SK-N-SH (cell line): Measurements from ENCODE around the gene KYAT1. TPM values are rescaled to one million over a fixed set of nuclear protein-coding genes. Genes with fewer than 3 reads are reported as not detected.

ENCODE experiments used
- CTCF ChIA-PET: fragments of 300-600, 350-600 bp; formaldehyde crosslinking; extraction: SDS; loops from one replicate; lab custom pipeline; 2021; lab: Yijun Ruan, JAX
- POLR2A ChIA-PET: fragments of 350-600 bp; sonication (Branson Sonifier 250); formaldehyde crosslinking; extraction: SDS; loops from one replicate; lab custom pipeline; 2020; ENCODE audit warnings: antibody characterized with exemption, inconsistent platforms; lab: Yijun Ruan, JAX
- DNase-seq: peaks from one replicate; pipeline ENCODE4 v3.0.0; 2012
- H2AFZ ChIP-seq: fragments of 200-600 bp; sonication (generic); 2 replicates; pipeline ENCODE4 v1.8.1; 2016; ENCODE audit warnings: antibody characterized with exemption, mild to moderate bottlenecking, low read depth
- H3F3A ChIP-seq: fragments of 200-600 bp; sonication (generic); replicated peaks from 2 replicates; pipeline ENCODE3; 2016; ENCODE audit warnings: antibody characterized with exemption, mild to moderate bottlenecking; ENCODE audit not compliant: insufficient read depth
- H3K27ac ChIP-seq, 2 experiments: fragments of 200-500 bp in 1 of 2; fragments of 200-600 bp in 1 of 2; sonication (Bioruptor generic) in 1 of 2; sonication (generic), shearing (Covaris generic) in 1 of 2; 2 replicates each; pipeline versions ENCODE4 v1.5.1 to v1.6.1; 2014 to 2016; ENCODE audit warnings: low read depth in 2 of 2, inconsistent platforms in 1 of 2, low read length in 1 of 2, mild to moderate bottlenecking in 1 of 2, mixed read lengths in 1 of 2
- H3K27me3 ChIP-seq: fragments of 200-600 bp; sonication (generic), shearing (Covaris generic); 2 replicates; pipeline ENCODE4 v1.6.1; 2016; ENCODE audit warnings: mixed run types; ENCODE audit not compliant: insufficient read depth
- H3K36me3 ChIP-seq, 2 experiments: fragments of 200-500 bp in 1 of 2; fragments of 200-600 bp in 1 of 2; sonication (Bioruptor generic) in 1 of 2; sonication (generic) in 1 of 2; replicated peaks in 1 of 2; 2 replicates each; pipeline versions ENCODE3 to v1.5.1; 2014 to 2016; ENCODE audit warnings: low read length in 1 of 2, mild to moderate bottlenecking in 1 of 2; ENCODE audit not compliant: insufficient read depth in 2 of 2, control insufficient read depth in 1 of 2
- H3K4me1 ChIP-seq, 2 experiments: fragments of 200-500 bp in 1 of 2; fragments of 200-600 bp in 1 of 2; sonication (Bioruptor generic) in 1 of 2; sonication (generic), shearing (Covaris generic) in 1 of 2; 2 replicates each; pipeline versions ENCODE4 v1.5.1 to v1.6.1; 2014 to 2016; ENCODE audit warnings: low read depth in 1 of 2, low read length in 1 of 2, mixed run types in 1 of 2; ENCODE audit not compliant: insufficient read depth in 2 of 2, control insufficient read depth in 1 of 2
- H3K4me2 ChIP-seq: fragments of 200-600 bp; sonication (generic), shearing (Covaris generic); 2 replicates; pipeline ENCODE4 v1.6.1; 2017; ENCODE audit warnings: mixed run types
- H3K4me3 ChIP-seq, 2 experiments: fragments of 200-500 bp in 1 of 2; fragments of 200-600 bp in 1 of 2; sonication (Bioruptor generic) in 1 of 2; sonication (generic), shearing (Covaris generic) in 1 of 2; 2 replicates each; pipeline versions ENCODE4 v1.5.1 to v1.8.1; 2014 to 2016; ENCODE audit warnings: low read depth in 2 of 2, inconsistent platforms in 1 of 2, low read length in 1 of 2, mild to moderate bottlenecking in 1 of 2, mixed read lengths in 1 of 2, moderate library complexity in 1 of 2
- H3K79me2 ChIP-seq: fragments of 200-600 bp; sonication (generic); 2 replicates; pipeline ENCODE4 v1.8.1; 2017; ENCODE audit warnings: mild to moderate bottlenecking; ENCODE audit not compliant: insufficient read depth
- H3K9ac ChIP-seq: fragments of 200-600 bp; sonication (generic); 2 replicates; pipeline ENCODE4 v1.6.1; 2017; ENCODE audit warnings: mixed run types
- H3K9me2 ChIP-seq: fragments of 200-600 bp; sonication (generic); 2 replicates; pipeline ENCODE4 v1.6.1; 2017; ENCODE audit warnings: mixed run types
- H3K9me3 ChIP-seq: fragments of 200-600 bp; sonication (generic); 2 replicates; pipeline ENCODE4 v1.6.1; 2017; ENCODE audit warnings: mixed run types, mild to moderate bottlenecking, moderate library complexity
- H4K20me1 ChIP-seq: fragments of 200-600 bp; sonication (generic); 2 replicates; pipeline ENCODE4 v1.6.1; 2017; ENCODE audit warnings: mild to moderate bottlenecking, mixed run types; ENCODE audit not compliant: insufficient read depth
- EP300 ChIP-seq, 2 experiments: IDR thresholded peaks; 2 replicates each; pipeline versions ENCODE4 v1.4.0 to v1.6.1; 2012; ENCODE audit warnings: borderline replicate concordance in 1 of 2, low read depth in 1 of 2, low read length in 1 of 2
- FOXM1 ChIP-seq: IDR thresholded peaks from 2 replicates; pipeline ENCODE4 v1.4.0; 2012; ENCODE audit warnings: low read depth, mild to moderate bottlenecking
- GATA2 ChIP-seq: sonication (generic); formaldehyde crosslinking; IDR thresholded peaks from 2 replicates; pipeline ENCODE4 v1.5.0; 2020; ENCODE audit warnings: mild to moderate bottlenecking, missing genetic modification reagents
- IRF3 ChIP-seq: fragments of 150-350 bp; IDR thresholded peaks from 2 replicates; pipeline ENCODE4 v1.6.1; 2016; ENCODE audit warnings: mild to moderate bottlenecking, low read depth, low read length
- JUND ChIP-seq: IDR thresholded peaks from 2 replicates; pipeline ENCODE4 v1.4.0; 2012
- MEF2A ChIP-seq: IDR thresholded peaks from 2 replicates; pipeline ENCODE4 v1.4.0; 2012; ENCODE audit warnings: low read depth, borderline replicate concordance
- NFIC ChIP-seq: IDR thresholded peaks from 2 replicates; pipeline ENCODE4 v1.4.0; 2012; ENCODE audit warnings: borderline replicate concordance
- NRF1 ChIP-seq: IDR thresholded peaks from 2 replicates; pipeline ENCODE4 v1.6.1; 2012; ENCODE audit warnings: low read depth, mild to moderate bottlenecking, low read length
- PBX3 ChIP-seq: IDR thresholded peaks from 2 replicates; pipeline ENCODE4; 2012
- POLR2AphosphoS5 ChIP-seq: IDR thresholded peaks from 2 replicates; pipeline ENCODE4 v1.6.1; 2012; ENCODE audit warnings: low read depth, low read length
- RCOR1 ChIP-seq: fragments of 150-350 bp; IDR thresholded peaks from 2 replicates; pipeline ENCODE4 v1.6.1; 2017; ENCODE audit warnings: antibody characterized with exemption, low read length
- RFX5 ChIP-seq: IDR thresholded peaks from 2 replicates; pipeline ENCODE4 v1.6.1; 2012; ENCODE audit warnings: mild to moderate bottlenecking, improper control_type of control experiment, low read length
- RXRA ChIP-seq: IDR thresholded peaks from 2 replicates; pipeline ENCODE4 v1.4.0; 2012; ENCODE audit warnings: low read depth, mild to moderate bottlenecking, borderline replicate concordance
- SMC3 ChIP-seq: IDR thresholded peaks from 2 replicates; pipeline ENCODE4 v1.6.1; 2012; ENCODE audit warnings: low read depth, low read length, improper control_type of control experiment
- TAF1 ChIP-seq: IDR thresholded peaks from 2 replicates; pipeline ENCODE4 v1.6.1; 2012; ENCODE audit warnings: low read depth, mild to moderate bottlenecking, low read length, moderate library complexity, borderline replicate concordance
- TEAD4 ChIP-seq: IDR thresholded peaks from 2 replicates; pipeline ENCODE4 v1.4.0; 2012; ENCODE audit warnings: mild to moderate bottlenecking, borderline replicate concordance; ENCODE audit not compliant: insufficient read depth
- YY1 ChIP-seq: IDR thresholded peaks from 2 replicates; pipeline ENCODE4 v1.4.0; 2012; ENCODE audit warnings: low read depth, mild to moderate bottlenecking
- WGBS: methylation state at CpG from one replicate; pipeline ENCODE4 v1.1.6; 2017; ENCODE audit warnings: low lambda C conversion rate; 5-methylcytosine and 5-hydroxymethylcytosine counted together
- polyA plus RNA-seq, 3 experiments: library from polyadenylated mRNA; depleted of rRNA; stranded (reverse); fragments of >200 nt; gene quantifications; 2 replicates each; pipeline ENCODE4 v1.2.3, GENCODE V29; 2012
- TF ChIP-seq, protein P1 (sequence below): fragments of 150-350 bp; IDR thresholded peaks from 2 replicates; pipeline ENCODE4 v1.6.1; 2017; ENCODE audit warnings: antibody characterized with exemption, low read length, low read depth, borderline replicate concordance
- TF ChIP-seq, protein P2 (sequence below): fragments of 200-600 bp; sonication (generic); IDR thresholded peaks from 2 replicates; pipeline ENCODE4 v1.6.1; 2017; ENCODE audit warnings: antibody characterized with exemption, mild to moderate bottlenecking, moderate library complexity

Gene KYAT1
- polyA plus RNA-seq, 1 of the 3 experiments (the other 2 are of a cell fraction) = 9.4 TPM

DNA sequence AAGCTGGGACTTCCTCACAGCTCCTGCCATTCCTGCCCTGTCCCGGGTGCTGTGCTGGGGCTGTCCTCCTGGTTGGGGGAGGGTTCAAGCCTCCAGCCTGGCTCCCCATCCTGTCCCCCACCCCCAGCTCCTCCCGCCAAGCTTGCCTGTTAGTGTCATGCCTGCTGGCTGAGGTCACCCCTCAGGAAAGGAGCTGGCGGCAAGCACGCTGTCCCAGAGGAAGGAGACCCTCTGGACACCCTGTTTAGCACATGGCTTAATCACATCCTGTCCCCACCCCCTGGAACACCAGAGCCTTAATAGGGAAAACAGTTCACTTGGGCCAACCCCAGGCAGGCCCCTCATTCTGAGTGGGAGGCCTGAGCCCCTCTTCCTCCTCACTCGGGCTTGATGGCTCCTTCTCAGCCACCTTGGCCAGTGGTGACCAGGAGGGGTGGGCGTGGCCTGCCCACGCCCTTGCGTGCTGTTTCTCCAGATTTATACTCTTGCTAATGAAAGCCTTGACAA, 29.8 kb upstream of the KYAT1 start (continued):
- TF ChIP-seq, protein P1, sequence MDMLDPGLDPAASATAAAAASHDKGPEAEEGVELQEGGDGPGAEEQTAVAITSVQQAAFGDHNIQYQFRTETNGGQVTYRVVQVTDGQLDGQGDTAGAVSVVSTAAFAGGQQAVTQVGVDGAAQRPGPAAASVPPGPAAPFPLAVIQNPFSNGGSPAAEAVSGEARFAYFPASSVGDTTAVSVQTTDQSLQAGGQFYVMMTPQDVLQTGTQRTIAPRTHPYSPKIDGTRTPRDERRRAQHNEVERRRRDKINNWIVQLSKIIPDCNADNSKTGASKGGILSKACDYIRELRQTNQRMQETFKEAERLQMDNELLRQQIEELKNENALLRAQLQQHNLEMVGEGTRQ = no peak
- no peak for TF ChIP-seq FOXM1
- TF ChIP-seq POLR2AphosphoS5 = no peak
- no peak for TF ChIP-seq RXRA
- no peak for TF ChIP-seq MEF2A
- TF ChIP-seq TAF1 = no peak
- TF ChIP-seq SMC3 = no peak
- TF ChIP-seq YY1 = no peak
- TF ChIP-seq EP300 (IDR thresholded peaks at IDR 0.05; ENCODE audit: borderline replicate concordance in 1 of 2, low read depth in 1 of 2, low read length in 1 of 2) = peak in 1 of 2 experiments; percentile 48; a peak in 1 of 4 replicates
- no peak for TF ChIP-seq NRF1
- TF ChIP-seq, protein P2, sequence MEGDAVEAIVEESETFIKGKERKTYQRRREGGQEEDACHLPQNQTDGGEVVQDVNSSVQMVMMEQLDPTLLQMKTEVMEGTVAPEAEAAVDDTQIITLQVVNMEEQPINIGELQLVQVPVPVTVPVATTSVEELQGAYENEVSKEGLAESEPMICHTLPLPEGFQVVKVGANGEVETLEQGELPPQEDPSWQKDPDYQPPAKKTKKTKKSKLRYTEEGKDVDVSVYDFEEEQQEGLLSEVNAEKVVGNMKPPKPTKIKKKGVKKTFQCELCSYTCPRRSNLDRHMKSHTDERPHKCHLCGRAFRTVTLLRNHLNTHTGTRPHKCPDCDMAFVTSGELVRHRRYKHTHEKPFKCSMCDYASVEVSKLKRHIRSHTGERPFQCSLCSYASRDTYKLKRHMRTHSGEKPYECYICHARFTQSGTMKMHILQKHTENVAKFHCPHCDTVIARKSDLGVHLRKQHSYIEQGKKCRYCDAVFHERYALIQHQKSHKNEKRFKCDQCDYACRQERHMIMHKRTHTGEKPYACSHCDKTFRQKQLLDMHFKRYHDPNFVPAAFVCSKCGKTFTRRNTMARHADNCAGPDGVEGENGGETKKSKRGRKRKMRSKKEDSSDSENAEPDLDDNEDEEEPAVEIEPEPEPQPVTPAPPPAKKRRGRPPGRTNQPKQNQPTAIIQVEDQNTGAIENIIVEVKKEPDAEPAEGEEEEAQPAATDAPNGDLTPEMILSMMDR = no peak
- no peak; the same call in 1 of the 2 replicates for TF ChIP-seq NFIC
- TF ChIP-seq TEAD4 = no peak
- peak; percentile 30; the same call in 1 of the 2 replicates for TF ChIP-seq JUND
- TF ChIP-seq IRF3 = no peak
- no peak for TF ChIP-seq RFX5
- TF ChIP-seq RCOR1 = no peak
- no peak for TF ChIP-seq GATA2 (CRISPR knock-in tag)

DNA sequence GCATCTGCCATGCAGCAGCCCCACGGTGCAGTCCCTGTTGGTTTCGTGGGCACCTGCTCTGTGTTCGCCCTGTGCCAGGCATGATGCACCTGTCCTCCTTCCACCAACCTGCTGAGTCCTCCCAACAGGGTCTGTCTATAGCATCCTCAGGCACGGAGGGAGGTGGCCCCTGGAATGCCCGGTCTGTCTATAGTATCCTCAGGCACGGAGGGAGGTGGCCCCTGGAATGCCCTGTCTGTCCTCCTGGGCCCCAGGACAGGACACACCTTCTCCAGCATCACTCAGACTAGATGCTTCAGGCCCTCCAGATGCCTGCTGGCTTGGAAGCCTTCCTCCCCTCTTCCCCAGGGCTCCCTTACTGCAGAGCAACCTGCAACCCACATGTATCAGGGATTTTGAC, 29.2 kb upstream of the KYAT1 start:
- Histone ChIP-seq H4K20me1 (no peaks in the 10 kb centered on the region), H3K4me3 (no peak overlapping the region), H3K27ac (peak overlapping the region in 1 of 2 experiments; percentile 70; a peak in 2 of 4 replicates), H3K4me2 (peak overlapping the region; percentile 77; the same call in 1 of the 2 replicates), H3K27me3 (no peaks in the 10 kb centered on the region), H3K4me1 (peaks cover 3 to 23% of the 10 kb centered on the region in 2 experiments; a peak in 3 of 4 replicates), H3F3A (peaks cover 7% of the 10 kb centered on the region), H3K9me2 (no peaks in the 10 kb centered on the region), H3K9me3 (no peaks in the 10 kb centered on the region), H2AFZ (no peak overlapping the region), H3K36me3 (peaks cover 13 to 33% of the 10 kb centered on the region in 2 experiments), H3K9ac (no peak overlapping the region), H3K79me2 (peaks cover 56% of the 10 kb centered on the region)
- ChIA-PET CTCF (interaction anchor here (1.0 to 1.5 kb wide), 2 partner anchors 59 to 209 kb away, joined by 3 to 4 read pairs; partner anchors contain the start of gene PKN3), POLR2A (no interaction called here)
- no peak for DNase-seq
- TF ChIP-seq PBX3 = no peak
- WGBS = 89% methylated on average over 3 of the region's 6 CpGs
